Upper lobe of left lung (tissue), 6 donors: ENCODE data around the gene CNIH2. TPM values are rescaled to one million over a fixed set of nuclear protein-coding genes. Genes with fewer than 3 reads are reported as not detected.

Experiments
- ATAC-seq, 2 donors: fragments of 200-7000 bp; cut with Tn5 transposase; one replicate each; pipeline ENCODE4 v1.9.1; 2022; ENCODE audit warnings: mild to moderate bottlenecking in 2 of 2, moderate library complexity in 2 of 2; ENCODE audit not compliant: low FRiP score in 2 of 2
- DNase-seq, 2 donors: peaks; one replicate each; pipeline ENCODE4 v3.0.0-alpha.2; 2019 to 2020
- H3K27ac ChIP-seq, 4 donors: fragments of 200-600 bp; sonication (generic); one replicate each; pipeline ENCODE4 v1.5.1; 2016 to 2019
- H3K27me3 ChIP-seq, 4 donors: fragments of 200-600 bp; sonication (generic); one replicate each; pipeline ENCODE4 v1.5.1; 2017 to 2019
- H3K36me3 ChIP-seq, 4 donors: fragments of 200-600 bp; sonication (generic); one replicate each; pipeline ENCODE4 v1.5.1; 2016 to 2019
- H3K4me1 ChIP-seq, 4 donors: fragments of 200-600 bp; sonication (generic); one replicate each; pipeline ENCODE4 v1.5.1; 2018 to 2019
- H3K4me3 ChIP-seq, 4 donors: fragments of 200-600 bp; sonication (generic); one replicate each; pipeline ENCODE4 v1.5.1; 2017 to 2019; ENCODE audit warnings: mild to moderate bottlenecking in 2 of 4, moderate library complexity in 1 of 4
- H3K9me3 ChIP-seq, 4 donors: fragments of 200-600 bp; sonication (generic); one replicate each; pipeline ENCODE4 v1.5.1; 2018 to 2019
- CTCF ChIP-seq, 6 experiments: fragments of 450-650 bp in 4 of 6; fragments of 200-600 bp in 2 of 6; sonication (generic) in 2 of 6; IDR thresholded peaks; one replicate each; pipeline ENCODE4 v1.5.1; 2016 to 2019; ENCODE audit warnings: antibody characterized with exemption in 6 of 6
- EP300 ChIP-seq, 4 donors: sonication (generic); formaldehyde crosslinking; IDR thresholded peaks; one replicate each; pipeline ENCODE4 v1.5.1; 2017; ENCODE audit warnings: antibody characterized with exemption in 4 of 4, control low read depth in 2 of 4
- POLR2A ChIP-seq, 4 donors: fragments of 450-650 bp; IDR thresholded peaks; one replicate each; pipeline ENCODE4 v1.5.1; 2016 to 2017; ENCODE audit warnings: antibody characterized with exemption in 4 of 4, mild to moderate bottlenecking in 2 of 4
- POLR2AphosphoS5 ChIP-seq, 2 donors: sonication (generic); formaldehyde crosslinking; IDR thresholded peaks; one replicate each; pipeline ENCODE4 v1.5.1; 2017; ENCODE audit warnings: antibody characterized with exemption in 2 of 2
- WGBS, 2 donors: methylation state at CpG; one replicate each; pipeline ENCODE4 v1.1.5; 2017 to 2018; 5-methylcytosine and 5-hydroxymethylcytosine counted together
- total RNA-seq, 6 donors: library from RNA; depleted of rRNA in 4 of 6; stranded (reverse); fragments of >200 nt in 4 of 6; gene quantifications; one replicate each; pipeline versions ENCODE4 v1.1.0 to v1.2.1, GENCODE V29; 2016 to 2021
- donor health status: DM: no; HTN: no; CAD: no; lungs with moderate emphysema.
- donor health status: DM: no; HTN: yes; CAD: no; lungs with severe emphysema.

CNIH2 gene
- total RNA-seq, 6 donors from 2014 or later, result 1.4 to 2.0 (median 1.6) TPM; not detected in 2

- Histone ChIP-seq H3K27ac (peak overlapping the region in 2 of 4 donors; percentile 21 to 78), H3K9me3 (no peaks in the 10 kb centered on the region), H3K36me3 (peaks cover 0 to 26% (median 9%) of the 10 kb centered on the region in 4 donors), H3K27me3 (no peaks in the 10 kb centered on the region), H3K4me3 (no peak overlapping the region), H3K4me1 (peaks cover 25 to 32% (median 27%) of the 10 kb centered on the region in 4 donors)
- no peak for ATAC-seq
- no peak for DNase-seq
- WGBS, 2 donors, result 87 to 90% methylated on average over 3 of the region's 3 CpGs
- no peak for TF ChIP-seq POLR2AphosphoS5 (IDR thresholded peaks at IDR 0.05)
- no peak for TF ChIP-seq EP300 (IDR thresholded peaks at IDR 0.05)
- TF ChIP-seq CTCF (IDR thresholded peaks at IDR 0.05), result no peak
These were observed 51.2 kb downstream of the CNIH2 start for GRCh38 chr11:66329165-66329673.

GRCh38 chr11:66330931-66331330, 53.0 kb downstream of the CNIH2 start:
- WGBS, 2 donors, result 75 to 100% methylated on average over 3 to 10 of the region's 10 CpGs
- H3K36me3 ChIP-seq, result peaks cover 0 to 32% (median 10%) of the 10 kb centered on the region in 4 donors
- H3K9me3 ChIP-seq, result no peaks in the 10 kb centered on the region
- DNase-seq, result peak in 1 of 2 donors; percentile 71
- no peak overlapping the region for H3K4me3 ChIP-seq
- TF ChIP-seq POLR2AphosphoS5 (IDR thresholded peaks at IDR 0.05) (no peak), POLR2A (IDR thresholded peaks at IDR 0.05) (no peak), CTCF (IDR thresholded peaks at IDR 0.05) (no peak), EP300 (IDR thresholded peaks at IDR 0.05) (no peak)
- no peak overlapping the region for H3K27ac ChIP-seq
- peaks cover 37 to 48% (median 41%) of the 10 kb centered on the region in 4 donors for H3K4me1 ChIP-seq
- no peaks in the 10 kb centered on the region for H3K27me3 ChIP-seq
- no peak for ATAC-seq

- H3K27ac ChIP-seq, result no peak overlapping the region
- no peak for ATAC-seq
- H3K36me3 ChIP-seq, result peaks cover 0 to 32% (median 10%) of the 10 kb centered on the region in 4 donors
- peak in 1 of 2 donors; percentile 18 for DNase-seq
- H3K4me3 ChIP-seq, result no peak overlapping the region
- peaks cover 38 to 49% (median 46%) of the 10 kb centered on the region in 4 donors for H3K4me1 ChIP-seq
- H3K9me3 ChIP-seq, result no peaks in the 10 kb centered on the region
- TF ChIP-seq POLR2AphosphoS5 (IDR thresholded peaks at IDR 0.05) (no peak), EP300 (IDR thresholded peaks at IDR 0.05) (no peak), POLR2A (IDR thresholded peaks at IDR 0.05) (no peak), CTCF (IDR thresholded peaks at IDR 0.05) (no peak)
- 89 to 90% methylated on average over 7 to 12 of the region's 12 CpGs for WGBS, 2 donors
- no peaks in the 10 kb centered on the region for H3K27me3 ChIP-seq
These were observed 53.8 kb downstream of the CNIH2 start for GRCh38 chr11:66331542-66332370.

- DNase-seq (peak in 1 of 2 donors; percentile 58), ATAC-seq (no peak)
- no peaks in the 10 kb centered on the region for H3K27me3 ChIP-seq
- 78 to 83% methylated on average over 14 to 18 of the region's 18 CpGs for WGBS, 2 donors
- H3K36me3 ChIP-seq, result peaks cover 0 to 39% (median 15%) of the 10 kb centered on the region in 4 donors
- no peak overlapping the region for H3K4me3 ChIP-seq
- no peaks in the 10 kb centered on the region for H3K9me3 ChIP-seq
- no peak overlapping the region for H3K27ac ChIP-seq
- peaks cover 34 to 49% (median 43%) of the 10 kb centered on the region in 4 donors for H3K4me1 ChIP-seq
- no peak for TF ChIP-seq CTCF (IDR thresholded peaks at IDR 0.05)
- no peak for TF ChIP-seq POLR2A (IDR thresholded peaks at IDR 0.05)
- no peak for TF ChIP-seq EP300 (IDR thresholded peaks at IDR 0.05)
- TF ChIP-seq POLR2AphosphoS5 (IDR thresholded peaks at IDR 0.05), result no peak
These were observed 54.6 kb downstream of the CNIH2 start for GRCh38 chr11:66332371-66333219.
